GM18508 (cell line): ENCODE results near the gene RAB29.

Experiments
- ATAC-seq: cut with Tn5 transposase; IDR thresholded peaks from one replicate; pipeline ENCODE4 v1.9.1; 2021; ENCODE audit warnings: moderate number of reproducible peaks; ENCODE audit not compliant: insufficient read depth, unreplicated experiment

RAB29 gene

GRCh38 chr1:205798577-205798976, 23.3 kb upstream of the RAB29 start:
- no peak for ATAC-seq

GRCh38 chr1:205797168-205797567, 21.9 kb upstream of the RAB29 start:
- no peak for ATAC-seq

GRCh38 chr1:205794011-205794730, 18.9 kb upstream of the RAB29 start:
- ATAC-seq = no peak

- no peak for ATAC-seq
Observed at GRCh38 chr1:205792961-205793673, 17.8 kb upstream of the RAB29 start.

GRCh38 chr1:205792481-205792881, 17.2 kb upstream of the RAB29 start:
- no peak for ATAC-seq

GRCh38 chr1:205791568-205792180, 16.4 kb upstream of the RAB29 start:
- ATAC-seq = no peak

- ATAC-seq = no peak
Observed at GRCh38 chr1:205787287-205787916, 12.1 kb upstream of the RAB29 start.

- no peak for ATAC-seq
Observed at GRCh38 chr1:205786601-205787000, 11.3 kb upstream of the RAB29 start.

GRCh38 chr1:205785446-205785845, 10.2 kb upstream of the RAB29 start:
- ATAC-seq = no peak

- no peak for ATAC-seq
Observed at GRCh38 chr1:205783904-205784303, 8.6 kb upstream of the RAB29 start.

GRCh38 chr1:205783433-205783795, 8.1 kb upstream of the RAB29 start:
- ATAC-seq = no peak

GRCh38 chr1:205782627-205783432, 7.5 kb upstream of the RAB29 start:
- no peak for ATAC-seq

GRCh38 chr1:205780335-205780734, 5.1 kb upstream of the RAB29 start:
- no peak for ATAC-seq

- ATAC-seq = no peak
Observed at GRCh38 chr1:205777994-205778393, 2.7 kb upstream of the RAB29 start.

GRCh38 chr1:205775717-205776056, 405 bp upstream of the RAB29 start:
- ATAC-seq = no peak

- no peak for ATAC-seq
Observed at GRCh38 chr1:205774198-205775014, 876 bp downstream of the RAB29 start.

GRCh38 chr1:205772607-205773032, 2.7 kb downstream of the RAB29 start:
- no peak for ATAC-seq

- no peak for ATAC-seq
Observed at GRCh38 chr1:205770618-205771017, 4.7 kb downstream of the RAB29 start.

GRCh38 chr1:205769641-205770365, 5.5 kb downstream of the RAB29 start:
- no peak for ATAC-seq
